ENCODE measurements around the gene ARID5A.
A peak's percentile ranks its signal among the peaks of the same experiment; 100 is the strongest.

ARID5A gene

DNA sequence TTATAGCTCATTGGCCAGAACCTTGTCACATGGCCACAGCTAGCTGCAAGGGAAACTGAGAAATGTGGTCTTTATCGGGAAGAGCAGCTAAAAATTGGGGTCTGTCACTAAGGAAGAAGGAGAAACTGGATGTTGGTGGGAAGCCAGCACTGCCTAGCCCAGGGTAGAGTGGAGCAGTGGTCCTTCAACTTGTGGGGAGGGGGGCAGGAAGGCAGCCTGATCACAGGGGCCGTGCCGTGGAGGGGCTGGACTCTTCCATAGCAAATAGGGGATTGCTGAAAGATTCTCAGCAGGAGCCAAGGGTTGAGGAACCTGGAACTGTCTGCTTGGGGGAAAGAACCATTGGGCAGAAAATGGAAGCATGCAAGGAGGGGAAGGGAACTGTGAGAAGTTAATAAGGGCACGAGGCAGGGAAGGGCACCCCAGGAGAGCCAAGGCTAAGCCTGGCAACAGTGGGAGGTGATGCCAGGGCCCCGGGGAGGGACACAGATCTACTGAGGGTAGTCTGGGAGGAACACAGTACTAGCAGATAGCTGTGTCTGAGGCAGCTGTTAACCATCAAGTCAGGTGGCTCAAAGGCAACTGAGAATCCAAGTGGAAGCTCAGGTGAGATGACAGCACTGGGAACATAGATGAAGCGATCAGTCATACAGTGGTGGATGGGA lies 25.5 kb upstream of the ARID5A start:
- DNase-seq (ENCODE audit: low spot score) (no peak), ATAC-seq (ENCODE audit: low read depth) (no peak)
- H3K36me3 ChIP-seq (ENCODE audit: low read depth): no peaks in the 10 kb centered on the region
- TF ChIP-seq, protein P1, sequence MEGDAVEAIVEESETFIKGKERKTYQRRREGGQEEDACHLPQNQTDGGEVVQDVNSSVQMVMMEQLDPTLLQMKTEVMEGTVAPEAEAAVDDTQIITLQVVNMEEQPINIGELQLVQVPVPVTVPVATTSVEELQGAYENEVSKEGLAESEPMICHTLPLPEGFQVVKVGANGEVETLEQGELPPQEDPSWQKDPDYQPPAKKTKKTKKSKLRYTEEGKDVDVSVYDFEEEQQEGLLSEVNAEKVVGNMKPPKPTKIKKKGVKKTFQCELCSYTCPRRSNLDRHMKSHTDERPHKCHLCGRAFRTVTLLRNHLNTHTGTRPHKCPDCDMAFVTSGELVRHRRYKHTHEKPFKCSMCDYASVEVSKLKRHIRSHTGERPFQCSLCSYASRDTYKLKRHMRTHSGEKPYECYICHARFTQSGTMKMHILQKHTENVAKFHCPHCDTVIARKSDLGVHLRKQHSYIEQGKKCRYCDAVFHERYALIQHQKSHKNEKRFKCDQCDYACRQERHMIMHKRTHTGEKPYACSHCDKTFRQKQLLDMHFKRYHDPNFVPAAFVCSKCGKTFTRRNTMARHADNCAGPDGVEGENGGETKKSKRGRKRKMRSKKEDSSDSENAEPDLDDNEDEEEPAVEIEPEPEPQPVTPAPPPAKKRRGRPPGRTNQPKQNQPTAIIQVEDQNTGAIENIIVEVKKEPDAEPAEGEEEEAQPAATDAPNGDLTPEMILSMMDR (IDR thresholded peaks at IDR 0.05; ENCODE audit: poor library complexity, severe bottlenecking): no peak
- H3K4me3 ChIP-seq (ENCODE audit: severe bottlenecking): no peak overlapping the region
- H3K27ac ChIP-seq (ENCODE audit: poor library complexity, severe bottlenecking): no peak overlapping the region
- no peaks in the 10 kb centered on the region for H3K27me3 ChIP-seq (ENCODE audit: insufficient read depth, poor library complexity, severe bottlenecking)
- no peaks in the 10 kb centered on the region for H3K4me1 ChIP-seq (ENCODE audit: insufficient read depth, poor library complexity, severe bottlenecking)
- H3K9me3 ChIP-seq (ENCODE audit: severe bottlenecking): no peaks in the 10 kb centered on the region

DNA sequence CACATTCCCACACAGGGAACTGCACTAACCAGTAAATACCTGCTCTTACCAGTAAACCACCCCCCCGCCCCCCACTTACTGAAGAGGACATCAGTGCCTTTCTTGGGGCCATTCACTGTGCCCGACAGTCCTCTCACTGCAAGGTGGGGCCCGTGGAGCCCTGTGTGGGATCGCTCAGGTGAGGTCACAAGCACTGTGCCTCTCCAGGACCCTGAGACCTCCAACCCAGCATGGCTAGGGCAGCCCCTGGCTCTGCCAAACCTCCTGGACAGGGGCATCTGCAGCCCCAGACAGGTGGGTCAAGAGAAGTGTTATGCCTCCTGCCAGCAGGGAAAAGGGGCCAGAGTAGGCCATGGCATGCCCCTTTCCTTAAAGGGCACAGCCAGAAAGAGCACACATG lies 24.7 kb upstream of the ARID5A start:
- ATAC-seq (ENCODE audit: low read depth) (no peak), DNase-seq (ENCODE audit: low spot score) (no peak)
- H3K27me3 ChIP-seq (ENCODE audit: insufficient read depth, poor library complexity, severe bottlenecking): no peaks in the 10 kb centered on the region
- no peaks in the 10 kb centered on the region for H3K9me3 ChIP-seq (ENCODE audit: severe bottlenecking)
- H3K27ac ChIP-seq (ENCODE audit: poor library complexity, severe bottlenecking): no peak overlapping the region
- H3K4me3 ChIP-seq (ENCODE audit: severe bottlenecking): no peak overlapping the region
- TF ChIP-seq, protein P1 (IDR thresholded peaks at IDR 0.05; ENCODE audit: poor library complexity, severe bottlenecking): no peak
- H3K4me1 ChIP-seq (ENCODE audit: insufficient read depth, poor library complexity, severe bottlenecking): no peaks in the 10 kb centered on the region
- no peaks in the 10 kb centered on the region for H3K36me3 ChIP-seq (ENCODE audit: low read depth)

DNA sequence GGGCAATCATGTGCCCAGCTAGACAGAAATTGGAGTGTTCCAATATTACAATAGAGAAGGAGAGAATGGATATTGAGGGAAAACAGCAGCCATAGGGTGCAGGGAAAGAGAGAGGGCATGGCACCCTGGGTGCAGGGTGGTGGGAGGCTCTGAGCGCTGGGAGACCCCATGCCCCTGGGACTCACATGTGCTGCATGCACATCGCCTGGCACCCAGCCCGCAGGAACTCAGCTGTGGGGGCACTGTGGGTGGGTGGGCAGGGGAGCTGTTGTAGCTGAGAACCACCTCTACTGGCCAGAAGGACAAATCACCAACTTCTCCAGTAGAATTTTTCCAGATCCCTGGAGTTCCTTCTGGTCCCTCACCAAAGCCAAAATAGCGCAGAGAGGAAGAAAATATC lies 24.2 kb upstream of the ARID5A start:
- Histone ChIP-seq H3K36me3 (ENCODE audit: low read depth) (no peaks in the 10 kb centered on the region), H3K4me3 (ENCODE audit: severe bottlenecking) (no peak overlapping the region), H3K27me3 (ENCODE audit: insufficient read depth, poor library complexity, severe bottlenecking) (no peaks in the 10 kb centered on the region), H3K9me3 (ENCODE audit: severe bottlenecking) (peaks cover 2% of the 10 kb centered on the region), H3K27ac (ENCODE audit: poor library complexity, severe bottlenecking) (no peak overlapping the region), H3K4me1 (ENCODE audit: insufficient read depth, poor library complexity, severe bottlenecking) (no peaks in the 10 kb centered on the region)
- TF ChIP-seq, protein P1 (IDR thresholded peaks at IDR 0.05; ENCODE audit: poor library complexity, severe bottlenecking): no peak
- no peak for DNase-seq (ENCODE audit: low spot score)
- no peak for ATAC-seq (ENCODE audit: low read depth)

DNA sequence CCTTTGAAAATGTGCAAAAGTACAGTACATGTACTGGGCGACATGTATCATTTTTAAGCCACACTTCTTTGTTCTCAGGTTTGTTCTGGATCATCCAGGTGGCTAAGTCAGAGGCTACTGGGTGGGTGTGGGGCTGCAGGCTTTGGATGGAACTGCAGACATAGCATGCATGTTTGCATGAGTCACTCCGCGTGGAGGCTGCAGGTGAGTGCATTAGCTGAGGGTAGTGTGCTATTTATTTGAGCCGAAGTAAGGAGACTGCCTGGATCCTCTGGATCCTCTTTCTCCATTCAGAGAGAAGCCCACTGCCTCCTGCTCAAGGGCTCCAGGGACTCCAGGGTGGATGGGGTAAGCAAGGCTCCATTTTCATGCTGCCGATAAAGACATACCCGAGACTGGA lies 22.0 kb upstream of the ARID5A start:
- H3K36me3 ChIP-seq (ENCODE audit: low read depth): no peaks in the 10 kb centered on the region
- TF ChIP-seq, protein P1 (IDR thresholded peaks at IDR 0.05; ENCODE audit: poor library complexity, severe bottlenecking): no peak
- H3K27me3 ChIP-seq (ENCODE audit: insufficient read depth, poor library complexity, severe bottlenecking): no peaks in the 10 kb centered on the region
- H3K4me1 ChIP-seq (ENCODE audit: insufficient read depth, poor library complexity, severe bottlenecking): no peaks in the 10 kb centered on the region
- no peak overlapping the region for H3K27ac ChIP-seq (ENCODE audit: poor library complexity, severe bottlenecking)
- peaks cover 3% of the 10 kb centered on the region for H3K9me3 ChIP-seq (ENCODE audit: severe bottlenecking)
- DNase-seq (ENCODE audit: low spot score) (peak; percentile 49), ATAC-seq (ENCODE audit: low read depth) (peak; percentile 61; the same call in 1 of the 3 replicates)
- H3K4me3 ChIP-seq (ENCODE audit: severe bottlenecking): no peak overlapping the region

DNA sequence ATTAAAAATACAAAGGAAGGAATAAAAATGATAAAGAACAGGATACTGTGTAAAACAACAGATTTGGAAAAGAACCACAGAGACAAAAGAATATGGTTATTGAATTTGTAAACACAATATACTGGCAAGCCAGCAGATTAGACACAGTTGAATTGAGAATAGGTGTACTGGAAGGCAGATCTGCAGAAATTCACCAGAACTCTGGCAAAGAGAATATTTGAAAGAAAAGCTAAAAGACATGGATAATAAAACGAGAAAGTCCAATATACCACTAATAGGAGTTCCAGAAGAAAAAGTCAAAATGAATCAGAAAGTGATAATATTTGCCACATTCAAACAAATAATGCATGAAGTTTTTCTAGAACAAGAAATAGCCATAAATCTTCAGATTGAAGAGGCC lies 19.5 kb upstream of the ARID5A start:
- DNase-seq (ENCODE audit: low spot score) (no peak), ATAC-seq (ENCODE audit: low read depth) (no peak)
- H3K27ac ChIP-seq (ENCODE audit: poor library complexity, severe bottlenecking): no peak overlapping the region
- TF ChIP-seq, protein P1 (IDR thresholded peaks at IDR 0.05; ENCODE audit: poor library complexity, severe bottlenecking): no peak
- no peaks in the 10 kb centered on the region for H3K36me3 ChIP-seq (ENCODE audit: low read depth)
- H3K4me3 ChIP-seq (ENCODE audit: severe bottlenecking): no peak overlapping the region
- H3K27me3 ChIP-seq (ENCODE audit: insufficient read depth, poor library complexity, severe bottlenecking): no peaks in the 10 kb centered on the region
- no peaks in the 10 kb centered on the region for H3K4me1 ChIP-seq (ENCODE audit: insufficient read depth, poor library complexity, severe bottlenecking)
- peaks cover 3% of the 10 kb centered on the region for H3K9me3 ChIP-seq (ENCODE audit: severe bottlenecking)
